SK-N-SH (cell line): ENCODE measurements around the gene MCF2L2. TPM values are rescaled to one million over a fixed set of nuclear protein-coding genes. Genes with fewer than 3 reads are reported as not detected.

Source experiments
- CTCF ChIA-PET: fragments of 300-600, 350-600 bp; formaldehyde crosslinking; extraction: SDS; loops from one replicate; lab custom pipeline; 2021; lab: Yijun Ruan, JAX
- POLR2A ChIA-PET: fragments of 350-600 bp; sonication (Branson Sonifier 250); formaldehyde crosslinking; extraction: SDS; loops from one replicate; lab custom pipeline; 2020; ENCODE audit warnings: antibody characterized with exemption, inconsistent platforms; lab: Yijun Ruan, JAX
- DNase-seq: peaks from one replicate; pipeline ENCODE4 v3.0.0; 2012
- H2AFZ ChIP-seq: fragments of 200-600 bp; sonication (generic); 2 replicates; pipeline ENCODE4 v1.8.1; 2016; ENCODE audit warnings: antibody characterized with exemption, mild to moderate bottlenecking, low read depth
- H3F3A ChIP-seq: fragments of 200-600 bp; sonication (generic); replicated peaks from 2 replicates; pipeline ENCODE3; 2016; ENCODE audit warnings: antibody characterized with exemption, mild to moderate bottlenecking; ENCODE audit not compliant: insufficient read depth
- H3K27ac ChIP-seq, 2 experiments: fragments of 200-500 bp in 1 of 2; fragments of 200-600 bp in 1 of 2; sonication (Bioruptor generic) in 1 of 2; sonication (generic), shearing (Covaris generic) in 1 of 2; 2 replicates each; pipeline versions ENCODE4 v1.5.1 to v1.6.1; 2014 to 2016; ENCODE audit warnings: low read depth in 2 of 2, inconsistent platforms in 1 of 2, low read length in 1 of 2, mild to moderate bottlenecking in 1 of 2, mixed read lengths in 1 of 2
- H3K27me3 ChIP-seq: fragments of 200-600 bp; sonication (generic), shearing (Covaris generic); 2 replicates; pipeline ENCODE4 v1.6.1; 2016; ENCODE audit warnings: mixed run types; ENCODE audit not compliant: insufficient read depth
- H3K36me3 ChIP-seq, 2 experiments: fragments of 200-500 bp in 1 of 2; fragments of 200-600 bp in 1 of 2; sonication (Bioruptor generic) in 1 of 2; sonication (generic) in 1 of 2; replicated peaks in 1 of 2; 2 replicates each; pipeline versions ENCODE3 to v1.5.1; 2014 to 2016; ENCODE audit warnings: low read length in 1 of 2, mild to moderate bottlenecking in 1 of 2; ENCODE audit not compliant: insufficient read depth in 2 of 2, control insufficient read depth in 1 of 2
- H3K4me1 ChIP-seq, 2 experiments: fragments of 200-500 bp in 1 of 2; fragments of 200-600 bp in 1 of 2; sonication (Bioruptor generic) in 1 of 2; sonication (generic), shearing (Covaris generic) in 1 of 2; 2 replicates each; pipeline versions ENCODE4 v1.5.1 to v1.6.1; 2014 to 2016; ENCODE audit warnings: low read depth in 1 of 2, low read length in 1 of 2, mixed run types in 1 of 2; ENCODE audit not compliant: insufficient read depth in 2 of 2, control insufficient read depth in 1 of 2
- H3K4me2 ChIP-seq: fragments of 200-600 bp; sonication (generic), shearing (Covaris generic); 2 replicates; pipeline ENCODE4 v1.6.1; 2017; ENCODE audit warnings: mixed run types
- H3K4me3 ChIP-seq, 2 experiments: fragments of 200-500 bp in 1 of 2; fragments of 200-600 bp in 1 of 2; sonication (Bioruptor generic) in 1 of 2; sonication (generic), shearing (Covaris generic) in 1 of 2; 2 replicates each; pipeline versions ENCODE4 v1.5.1 to v1.8.1; 2014 to 2016; ENCODE audit warnings: low read depth in 2 of 2, inconsistent platforms in 1 of 2, low read length in 1 of 2, mild to moderate bottlenecking in 1 of 2, mixed read lengths in 1 of 2, moderate library complexity in 1 of 2
- H3K79me2 ChIP-seq: fragments of 200-600 bp; sonication (generic); 2 replicates; pipeline ENCODE4 v1.8.1; 2017; ENCODE audit warnings: mild to moderate bottlenecking; ENCODE audit not compliant: insufficient read depth
- H3K9ac ChIP-seq: fragments of 200-600 bp; sonication (generic); 2 replicates; pipeline ENCODE4 v1.6.1; 2017; ENCODE audit warnings: mixed run types
- H3K9me2 ChIP-seq: fragments of 200-600 bp; sonication (generic); 2 replicates; pipeline ENCODE4 v1.6.1; 2017; ENCODE audit warnings: mixed run types
- H3K9me3 ChIP-seq: fragments of 200-600 bp; sonication (generic); 2 replicates; pipeline ENCODE4 v1.6.1; 2017; ENCODE audit warnings: mixed run types, mild to moderate bottlenecking, moderate library complexity
- H4K20me1 ChIP-seq: fragments of 200-600 bp; sonication (generic); 2 replicates; pipeline ENCODE4 v1.6.1; 2017; ENCODE audit warnings: mild to moderate bottlenecking, mixed run types; ENCODE audit not compliant: insufficient read depth
- CHD2 ChIP-seq: fragments of 150-350 bp; IDR thresholded peaks from 2 replicates; pipeline ENCODE4 v1.6.1; 2018; ENCODE audit warnings: low read length; ENCODE audit not compliant: partially characterized antibody
- CTCF ChIP-seq: fragments of 200-600 bp; sonication (generic); IDR thresholded peaks from 2 replicates; pipeline ENCODE4 v1.6.1; 2017; ENCODE audit warnings: antibody characterized with exemption, mild to moderate bottlenecking, moderate library complexity
- EP300 ChIP-seq, 2 experiments: IDR thresholded peaks; 2 replicates each; pipeline versions ENCODE4 v1.4.0 to v1.6.1; 2012; ENCODE audit warnings: borderline replicate concordance in 1 of 2, low read depth in 1 of 2, low read length in 1 of 2
- FOSL2 ChIP-seq: IDR thresholded peaks from 2 replicates; pipeline ENCODE4 v1.4.0; 2012; ENCODE audit warnings: low read depth, mild to moderate bottlenecking, moderate library complexity, borderline replicate concordance
- FOXM1 ChIP-seq: IDR thresholded peaks from 2 replicates; pipeline ENCODE4 v1.4.0; 2012; ENCODE audit warnings: low read depth, mild to moderate bottlenecking
- GABPA ChIP-seq: IDR thresholded peaks from 2 replicates; pipeline ENCODE4 v1.4.0; 2012; ENCODE audit warnings: low read depth, mild to moderate bottlenecking
- GATA2 ChIP-seq: sonication (generic); formaldehyde crosslinking; IDR thresholded peaks from 2 replicates; pipeline ENCODE4 v1.5.0; 2020; ENCODE audit warnings: mild to moderate bottlenecking, missing genetic modification reagents
- JUND ChIP-seq: IDR thresholded peaks from 2 replicates; pipeline ENCODE4 v1.4.0; 2012
- MAX ChIP-seq: IDR thresholded peaks from 2 replicates; pipeline ENCODE4 v1.4.0; 2012; ENCODE audit warnings: low read depth
- MEF2A ChIP-seq: IDR thresholded peaks from 2 replicates; pipeline ENCODE4 v1.4.0; 2012; ENCODE audit warnings: low read depth, borderline replicate concordance
- MXI1 ChIP-seq: IDR thresholded peaks from 2 replicates; pipeline ENCODE4 v1.6.1; 2012; ENCODE audit warnings: mild to moderate bottlenecking, low read depth, low read length, improper control_type of control experiment
- PBX3 ChIP-seq: IDR thresholded peaks from 2 replicates; pipeline ENCODE4; 2012
- POLR2AphosphoS5 ChIP-seq: IDR thresholded peaks from 2 replicates; pipeline ENCODE4 v1.6.1; 2012; ENCODE audit warnings: low read depth, low read length
- RAD21 ChIP-seq: IDR thresholded peaks from 2 replicates; pipeline ENCODE4 v1.6.1; 2012; ENCODE audit warnings: mild to moderate bottlenecking, low read length
- RCOR1 ChIP-seq: fragments of 150-350 bp; IDR thresholded peaks from 2 replicates; pipeline ENCODE4 v1.6.1; 2017; ENCODE audit warnings: antibody characterized with exemption, low read length
- REST ChIP-seq: IDR thresholded peaks from 2 replicates; pipeline ENCODE4 v1.6.1; 2012; ENCODE audit warnings: mild to moderate bottlenecking, low read depth, low read length, moderate library complexity
- RXRA ChIP-seq: IDR thresholded peaks from 2 replicates; pipeline ENCODE4 v1.4.0; 2012; ENCODE audit warnings: low read depth, mild to moderate bottlenecking, borderline replicate concordance
- TEAD4 ChIP-seq: IDR thresholded peaks from 2 replicates; pipeline ENCODE4 v1.4.0; 2012; ENCODE audit warnings: mild to moderate bottlenecking, borderline replicate concordance; ENCODE audit not compliant: insufficient read depth
- USF1 ChIP-seq: IDR thresholded peaks from 2 replicates; pipeline ENCODE4 v1.4.0; 2012; ENCODE audit warnings: low read depth, borderline replicate concordance
- USF2 ChIP-seq: fragments of 150-350 bp; IDR thresholded peaks from 2 replicates; pipeline ENCODE4 v1.6.1; 2017; ENCODE audit warnings: antibody characterized with exemption, low read length, low read depth, borderline replicate concordance
- WGBS: methylation state at CpG from one replicate; pipeline ENCODE4 v1.1.6; 2017; ENCODE audit warnings: low lambda C conversion rate; 5-methylcytosine and 5-hydroxymethylcytosine counted together
- polyA plus RNA-seq, 3 experiments: library from polyadenylated mRNA; depleted of rRNA; stranded (reverse); fragments of >200 nt; gene quantifications; 2 replicates each; pipeline ENCODE4 v1.2.3, GENCODE V29; 2012

Gene MCF2L2
- polyA plus RNA-seq, 1 of the 3 experiments (the other 2 are of a cell fraction): 0.56 TPM

GRCh38 chr3:183329543-183329942 is 98.9 kb downstream of the MCF2L2 start (continued):
- TF ChIP-seq CHD2: no peak
- TF ChIP-seq, all 33 proteins: peak for 0

- Histone ChIP-seq H3K36me3 (no peaks in the 10 kb centered on the region), H3K79me2 (no peaks in the 10 kb centered on the region), H3K27ac (no peak overlapping the region), H3K27me3 (no peaks in the 10 kb centered on the region), H3K9me3 (no peaks in the 10 kb centered on the region), H3K4me1 (peaks cover 0 to 11% of the 10 kb centered on the region in 2 experiments; a peak in 3 of 4 replicates), H3K4me2 (peak overlapping the region; percentile 14; the same call in 1 of the 2 replicates), H4K20me1 (no peaks in the 10 kb centered on the region), H3K4me3 (no peak overlapping the region), H3K9me2 (no peaks in the 10 kb centered on the region), H3K9ac (no peak overlapping the region), H2AFZ (no peak overlapping the region), H3F3A (no peaks in the 10 kb centered on the region)
- DNase-seq: no peak
- 0% methylated on average over 1 of the region's 1 CpG for WGBS
- ChIA-PET POLR2A (no interaction called here), CTCF (interaction anchor here (0.6 kb wide), 1 partner anchor 263 kb away, joined by 3 read pairs; no protein-coding TSS in a partner anchor)
- no peak for TF ChIP-seq MXI1
- no peak for TF ChIP-seq USF2
- no peak for TF ChIP-seq RXRA
- TF ChIP-seq FOSL2: no peak
- TF ChIP-seq MEF2A: no peak
- no peak for TF ChIP-seq REST
- no peak for TF ChIP-seq TEAD4
- TF ChIP-seq PBX3: no peak
- no peak for TF ChIP-seq CHD2
- TF ChIP-seq EP300 (IDR thresholded peaks at IDR 0.05; ENCODE audit: borderline replicate concordance in 1 of 2, low read depth in 1 of 2, low read length in 1 of 2): no peak
- TF ChIP-seq RCOR1: no peak
- no peak for TF ChIP-seq POLR2AphosphoS5
- no peak for TF ChIP-seq CTCF
- no peak for TF ChIP-seq MAX
- no peak for TF ChIP-seq GATA2 (CRISPR knock-in tag)
- no peak for TF ChIP-seq JUND
- no peak for TF ChIP-seq GABPA
- no peak for TF ChIP-seq FOXM1
- no peak for TF ChIP-seq USF1
- TF ChIP-seq RAD21: no peak
These were observed 99.6 kb downstream of the MCF2L2 start for GRCh38 chr3:183328823-183329222.
